ENCODE measurements around the gene CTBP1. TPM values are rescaled to one million over a fixed set of nuclear protein-coding genes. Genes with fewer than 3 reads are reported as not detected.

The CTBP1 gene
- total and polyA plus RNA-seq, 2 of the 8 experiments (the other 6 are each of a cell fraction or from before 2014, with no cell fraction given) = 128 to 185 TPM

DNA sequence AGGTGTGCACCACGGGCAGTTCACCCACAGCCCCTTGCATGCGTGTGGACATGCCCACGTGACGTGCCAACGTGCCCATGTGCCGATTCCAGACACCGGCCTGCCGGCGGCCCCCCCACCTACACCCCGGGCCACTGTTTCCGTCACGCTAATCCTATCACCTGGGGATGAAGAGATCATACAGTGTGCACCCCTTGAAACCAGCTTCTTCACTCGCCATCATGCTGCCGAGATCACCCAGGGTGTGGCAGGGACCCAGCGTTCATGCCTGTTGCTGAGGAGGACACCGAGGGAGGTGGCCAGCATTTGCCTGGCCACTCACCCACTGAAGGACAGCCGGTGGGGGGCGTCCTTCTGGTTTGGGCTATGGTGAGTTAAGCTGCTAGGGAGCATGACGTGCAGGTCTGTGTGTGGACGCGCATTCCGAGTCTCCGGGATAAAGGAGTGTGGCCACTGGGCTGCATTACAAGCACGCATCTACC, 14.1 kb downstream of the CTBP1 start:
- TF ChIP-seq CBX8 (IDR thresholded peaks at IDR 0.05; ENCODE audit: borderline replicate concordance, low read depth, low read length) = no peak
- TF ChIP-seq SP2 (IDR thresholded peaks at IDR 0.05; ENCODE audit: low read length) = no peak
- TF ChIP-seq CBX5 (IDR thresholded peaks at IDR 0.05; ENCODE audit: low read depth, low read length) = no peak
- no peak for TF ChIP-seq ZNF274 (IDR thresholded peaks at IDR 0.05; ENCODE audit: borderline replicate concordance, extremely low read depth, low read length)
- TF ChIP-seq KDM4A (IDR thresholded peaks at IDR 0.05; ENCODE audit: low read depth, low read length, severe bottlenecking) = no peak
- TF ChIP-seq SAP30 (IDR thresholded peaks at IDR 0.05; ENCODE audit: insufficient read depth, insufficient replicate concordance, low read length) = no peak
- no peak for TF ChIP-seq RBBP5 (IDR thresholded peaks at IDR 0.05; ENCODE audit: borderline replicate concordance, low read depth, low read length)
- TF ChIP-seq JUND (IDR thresholded peaks at IDR 0.05; ENCODE audit: low read length) = no peak
- TF ChIP-seq, protein P1, sequence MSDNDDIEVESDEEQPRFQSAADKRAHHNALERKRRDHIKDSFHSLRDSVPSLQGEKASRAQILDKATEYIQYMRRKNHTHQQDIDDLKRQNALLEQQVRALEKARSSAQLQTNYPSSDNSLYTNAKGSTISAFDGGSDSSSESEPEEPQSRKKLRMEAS (IDR thresholded peaks at IDR 0.05) = no peak
- TF ChIP-seq TAF7 (optimal IDR thresholded peaks at IDR 0.05; ENCODE audit: borderline replicate concordance, low read depth, low read length) = no peak
- TF ChIP-seq NANOG (IDR thresholded peaks at IDR 0.05; ENCODE audit: insufficient read depth, low read depth, low read length, poor library complexity, severe bottlenecking) = no peak
- TF ChIP-seq GABPA (IDR thresholded peaks at IDR 0.05; ENCODE audit: borderline replicate concordance, insufficient read depth, low read length) = no peak
- H2BK20ac ChIP-seq (ENCODE audit: low read length) = no peak overlapping the region
- no peak overlapping the region for H3K4me2 ChIP-seq (ENCODE audit: insufficient read depth in 1 of 2, low read depth in 2 of 2, low read length in 2 of 2)
- no peak overlapping the region for H2AK5ac ChIP-seq (ENCODE audit: low read depth, low read length)
- H3K9me3 ChIP-seq (ENCODE audit: insufficient read depth in 2 of 2, low read depth in 1 of 2, low read length in 1 of 2) = no peaks in the 10 kb centered on the region
- peaks cover 7% of the 10 kb centered on the region; the same call in 1 of the 2 replicates for H3K79me1 ChIP-seq (ENCODE audit: low read depth, low read length)
- H4K8ac ChIP-seq (ENCODE audit: extremely low read depth, insufficient read depth, low read length) = no peak overlapping the region
- peaks cover 1 to 13% of the 10 kb centered on the region in 2 experiments for H4K20me1 ChIP-seq (replicated peaks in 1 of 2; ENCODE audit: control insufficient read depth in 1 of 2, insufficient read depth in 2 of 2, low read length in 2 of 2)
- no peak overlapping the region for H3K23ac ChIP-seq (ENCODE audit: insufficient read length)
- no peak overlapping the region for H3K14ac ChIP-seq (ENCODE audit: insufficient read length)
- H2BK5ac ChIP-seq (ENCODE audit: low read depth, low read length) = no peak overlapping the region
- no peak overlapping the region for H3K18ac ChIP-seq (ENCODE audit: extremely low read depth, low read length)
- no peak for DNase-seq (ENCODE audit: low read depth in 1 of 2, low spot score in 2 of 2)
- no peak overlapping the region for H2AFZ ChIP-seq (ENCODE audit: low read length)
- POLR2A ChIA-PET (ENCODE audit: partially characterized antibody) = interaction anchor here (1.2 to 1.3 kb wide), 2 partner anchors 10 to 13 kb away, joined by 4 to 6 read pairs; no protein-coding TSS in a partner anchor
- CTCF ChIA-PET (ENCODE audit: partially characterized antibody) = interaction anchor here (0.8 to 3.5 kb wide), 3 partner anchors 33 to 121 kb away, joined by 3 to 11 read pairs (median 4); no protein-coding TSS in a partner anchor
- H4K5ac ChIP-seq (ENCODE audit: insufficient read length, low read depth, low read length) = no peak overlapping the region
- 92% methylated on average over 21 of the region's 24 CpGs; no CpG with 5 or more reads in 1 of the 2 experiments for WGBS, 2 experiments (ENCODE audit: extremely low coverage in 1 of 2, insufficient coverage in 1 of 2, insufficient read length in 1 of 2, insufficient replicate concordance in 2 of 2, low coverage in 1 of 2, low lambda C conversion rate in 2 of 2, missing lambda C conversion rate in 1 of 2)
- FAIRE-seq = no peak
- H2BK12ac ChIP-seq (ENCODE audit: low read depth, low read length) = no peak overlapping the region
- H3K27ac ChIP-seq (ENCODE audit: low read depth, low read length) = no peak overlapping the region
- H3K56ac ChIP-seq (replicated peaks; ENCODE audit: insufficient read length, low read depth, low read length) = no peak overlapping the region
- H3K9ac ChIP-seq (replicated peaks in 1 of 4; ENCODE audit: extremely low read depth in 1 of 4, low read depth in 3 of 4, low read length in 3 of 4) = no peak overlapping the region
- H2BK15ac ChIP-seq (ENCODE audit: low read length) = no peak overlapping the region
- no peak overlapping the region for H2BK120ac ChIP-seq (replicated peaks; ENCODE audit: low read depth, low read length)
- no peaks in the 10 kb centered on the region for H3K4me1 ChIP-seq (replicated peaks in 1 of 4; ENCODE audit: control insufficient read depth in 3 of 4, insufficient read depth in 4 of 4, low read length in 3 of 4)
- no peaks in the 10 kb centered on the region for H3K27me3 ChIP-seq (replicated peaks in 1 of 4; ENCODE audit: control insufficient read depth in 3 of 4, extremely low read depth in 1 of 4, insufficient read depth in 3 of 4, low read length in 3 of 4)
- H3K79me2 ChIP-seq (ENCODE audit: control insufficient read depth in 1 of 2, insufficient read depth in 2 of 2, low read length in 2 of 2) = peaks cover 3 to 12% of the 10 kb centered on the region in 2 experiments; a peak in 2 of 4 replicates
- no peak overlapping the region for H3K4me3 ChIP-seq (ENCODE audit: extremely low read depth in 1 of 4, insufficient read depth in 2 of 4, low read depth in 3 of 4, low read length in 4 of 4)
- peaks cover 4 to 59% (median 20%) of the 10 kb centered on the region in 4 experiments; a peak in 7 of 8 replicates for H3K36me3 ChIP-seq (ENCODE audit: control insufficient read depth in 2 of 4, insufficient read depth in 4 of 4, low read length in 3 of 4)
- H3K23me2 ChIP-seq (ENCODE audit: low read depth, low read length) = no peaks in the 10 kb centered on the region
- no peak overlapping the region for H3K4ac ChIP-seq (replicated peaks; ENCODE audit: insufficient read length, low read depth, low read length)
- H4K91ac ChIP-seq (replicated peaks; ENCODE audit: insufficient read length, low read length) = no peak overlapping the region
